Prostate gland (tissue), 2 donors: ENCODE results near the gene ZNF831. TPM values are rescaled to one million over a fixed set of nuclear protein-coding genes. Genes with fewer than 3 reads are reported as not detected.

Experiments
- DNase-seq: peaks from one replicate; pipeline ENCODE4 v3.0.0-alpha.2; 2019; ENCODE audit warnings: low spot score
- H3K27ac ChIP-seq, 2 donors: fragments of 200-600 bp; sonication (generic); 2 replicates each; pipeline ENCODE4 v1.5.1; 2017 to 2019
- H3K27me3 ChIP-seq: fragments of 200-600 bp; sonication (generic); replicated peaks from 2 replicates; pipeline ENCODE4 v1.5.1; 2019; ENCODE audit not compliant: insufficient read depth
- H3K36me3 ChIP-seq, 2 donors: fragments of 200-600 bp; sonication (generic); 1 replicate in 1 of 2; 2 replicates in 1 of 2; pipeline versions ENCODE4 v1.5.1 to v1.8.1; 2017 to 2019
- H3K4me1 ChIP-seq: fragments of 200-600 bp; sonication (generic); replicated peaks from 2 replicates; pipeline ENCODE4 v1.5.1; 2019
- H3K4me3 ChIP-seq, 2 donors: fragments of 200-600 bp; sonication (generic); 2 replicates each; pipeline ENCODE4 v1.5.1; 2017 to 2019
- H3K9me3 ChIP-seq: fragments of 200-600 bp; sonication (generic); 2 replicates; pipeline ENCODE4 v1.5.1; 2017
- POLR2A ChIP-seq: fragments of 450-650 bp; IDR thresholded peaks from one replicate; pipeline ENCODE4 v1.6.1; 2016; ENCODE audit warnings: antibody characterized with exemption, mild to moderate bottlenecking
- POLR2AphosphoS5 ChIP-seq: sonication (generic); formaldehyde crosslinking; IDR thresholded peaks from one replicate; pipeline ENCODE4 v1.6.1; 2017; ENCODE audit warnings: antibody characterized with exemption
- WGBS: methylation state at CpG from one replicate; pipeline ENCODE4 v1.1.5; 2018; 5-methylcytosine and 5-hydroxymethylcytosine counted together
- intact Hi-C: fragments of 100-400 bp; cut with DNase I; formaldehyde crosslinking; loops from one replicate; pipeline ENCODE4 v1.14.2; 2022
- total RNA-seq, 2 donors: library from RNA; depleted of rRNA; stranded (reverse); fragments of >200 nt; gene quantifications; one replicate each; pipeline ENCODE4 v1.1.0, GENCODE V29; 2016
- TF ChIP-seq, protein P1 (sequence below), 4 experiments: fragments of 200-600 bp in 2 of 4; fragments of 450-650 bp in 2 of 4; sonication (generic) in 2 of 4; IDR thresholded peaks; 1 replicate in 3 of 4; 2 replicates in 1 of 4; pipeline ENCODE4 v1.5.1; 2016 to 2019; ENCODE audit warnings: antibody characterized with exemption in 4 of 4, mild to moderate bottlenecking in 2 of 4, moderate library complexity in 2 of 4

ZNF831 gene
- total RNA-seq, 2 donors from 2014 or later = 0.46 to 1.1 TPM

DNA sequence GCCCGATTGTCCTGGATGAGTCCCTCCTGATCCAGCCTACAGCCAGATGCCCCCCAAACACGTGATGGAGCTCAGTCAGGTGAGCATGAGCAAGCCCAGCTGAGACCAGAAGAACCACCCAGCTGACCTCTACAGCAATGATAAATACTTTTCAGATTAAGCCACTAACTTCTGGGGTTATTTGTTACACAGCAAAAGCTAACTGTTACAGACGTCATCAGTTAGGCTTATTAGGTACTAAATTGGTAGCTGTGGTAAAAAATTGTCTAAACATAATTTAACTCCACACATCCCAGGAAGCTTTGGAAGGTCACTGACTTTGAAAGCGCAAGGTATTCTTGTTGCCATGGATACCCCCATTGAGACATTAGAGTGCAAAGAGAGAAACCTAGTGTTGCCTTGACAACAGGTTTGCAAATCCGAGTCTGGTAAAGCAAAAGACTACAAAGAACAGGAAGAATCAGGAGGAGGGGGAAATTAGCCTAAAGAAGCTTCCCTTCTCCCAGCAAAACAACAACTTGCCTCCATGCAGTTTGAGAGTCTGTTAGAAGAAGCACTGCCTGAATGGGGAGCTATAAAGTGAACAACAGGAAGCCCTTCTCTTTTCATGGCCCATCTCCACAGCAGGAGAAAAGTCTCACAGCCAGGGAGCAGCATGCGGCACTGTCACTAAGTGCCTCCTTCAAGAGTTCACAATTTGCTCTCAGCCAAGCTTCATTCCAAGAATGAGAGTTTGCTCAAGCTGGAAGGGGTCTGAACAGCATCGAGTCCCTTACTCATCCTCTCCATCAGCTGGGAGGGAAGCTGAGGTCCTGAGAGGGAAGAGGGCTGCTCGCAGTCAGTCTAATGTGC is 41.7 kb upstream of the ZNF831 start:
- Histone ChIP-seq H3K4me1 (no peaks in the 10 kb centered on the region), H3K4me3 (no peak overlapping the region), H3K27me3 (no peaks in the 10 kb centered on the region), H3K36me3 (no peaks in the 10 kb centered on the region), H3K9me3 (no peaks in the 10 kb centered on the region), H3K27ac (no peak overlapping the region)
- intact Hi-C loops = no loop called here
- no peak for DNase-seq
- TF ChIP-seq POLR2AphosphoS5 = no peak
- TF ChIP-seq, protein P1, sequence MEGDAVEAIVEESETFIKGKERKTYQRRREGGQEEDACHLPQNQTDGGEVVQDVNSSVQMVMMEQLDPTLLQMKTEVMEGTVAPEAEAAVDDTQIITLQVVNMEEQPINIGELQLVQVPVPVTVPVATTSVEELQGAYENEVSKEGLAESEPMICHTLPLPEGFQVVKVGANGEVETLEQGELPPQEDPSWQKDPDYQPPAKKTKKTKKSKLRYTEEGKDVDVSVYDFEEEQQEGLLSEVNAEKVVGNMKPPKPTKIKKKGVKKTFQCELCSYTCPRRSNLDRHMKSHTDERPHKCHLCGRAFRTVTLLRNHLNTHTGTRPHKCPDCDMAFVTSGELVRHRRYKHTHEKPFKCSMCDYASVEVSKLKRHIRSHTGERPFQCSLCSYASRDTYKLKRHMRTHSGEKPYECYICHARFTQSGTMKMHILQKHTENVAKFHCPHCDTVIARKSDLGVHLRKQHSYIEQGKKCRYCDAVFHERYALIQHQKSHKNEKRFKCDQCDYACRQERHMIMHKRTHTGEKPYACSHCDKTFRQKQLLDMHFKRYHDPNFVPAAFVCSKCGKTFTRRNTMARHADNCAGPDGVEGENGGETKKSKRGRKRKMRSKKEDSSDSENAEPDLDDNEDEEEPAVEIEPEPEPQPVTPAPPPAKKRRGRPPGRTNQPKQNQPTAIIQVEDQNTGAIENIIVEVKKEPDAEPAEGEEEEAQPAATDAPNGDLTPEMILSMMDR (IDR thresholded peaks at IDR 0.05) = no peak
- no peak for TF ChIP-seq POLR2A
- 58% methylated on average over 8 of the region's 8 CpGs for WGBS

DNA sequence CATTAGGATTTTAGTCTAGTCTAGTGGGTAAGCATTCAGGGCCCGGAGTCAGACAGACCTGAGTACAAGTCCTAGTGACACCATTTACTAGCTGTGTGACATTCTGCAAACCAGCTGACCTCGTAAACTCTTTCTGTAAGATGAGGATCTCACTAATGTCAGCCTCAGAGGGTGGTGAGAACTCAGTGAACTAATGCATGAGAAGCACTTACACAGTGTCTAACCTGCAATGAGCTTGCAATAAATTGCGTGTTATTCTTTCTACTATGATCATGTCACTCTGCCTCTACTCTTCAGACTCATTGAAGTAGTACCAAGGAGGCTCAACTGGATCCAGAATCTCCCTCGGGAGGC is 41.1 kb upstream of the ZNF831 start:
- Histone ChIP-seq H3K4me3 (no peak overlapping the region), H3K36me3 (no peaks in the 10 kb centered on the region), H3K4me1 (no peaks in the 10 kb centered on the region), H3K27ac (no peak overlapping the region), H3K27me3 (no peaks in the 10 kb centered on the region), H3K9me3 (no peaks in the 10 kb centered on the region)
- intact Hi-C loops = no loop called here
- 71% methylated on average over 4 of the region's 4 CpGs for WGBS
- TF ChIP-seq, protein P1 (IDR thresholded peaks at IDR 0.05) = no peak
- TF ChIP-seq POLR2AphosphoS5 (no peak), POLR2A (no peak)
- DNase-seq = no peak

DNA sequence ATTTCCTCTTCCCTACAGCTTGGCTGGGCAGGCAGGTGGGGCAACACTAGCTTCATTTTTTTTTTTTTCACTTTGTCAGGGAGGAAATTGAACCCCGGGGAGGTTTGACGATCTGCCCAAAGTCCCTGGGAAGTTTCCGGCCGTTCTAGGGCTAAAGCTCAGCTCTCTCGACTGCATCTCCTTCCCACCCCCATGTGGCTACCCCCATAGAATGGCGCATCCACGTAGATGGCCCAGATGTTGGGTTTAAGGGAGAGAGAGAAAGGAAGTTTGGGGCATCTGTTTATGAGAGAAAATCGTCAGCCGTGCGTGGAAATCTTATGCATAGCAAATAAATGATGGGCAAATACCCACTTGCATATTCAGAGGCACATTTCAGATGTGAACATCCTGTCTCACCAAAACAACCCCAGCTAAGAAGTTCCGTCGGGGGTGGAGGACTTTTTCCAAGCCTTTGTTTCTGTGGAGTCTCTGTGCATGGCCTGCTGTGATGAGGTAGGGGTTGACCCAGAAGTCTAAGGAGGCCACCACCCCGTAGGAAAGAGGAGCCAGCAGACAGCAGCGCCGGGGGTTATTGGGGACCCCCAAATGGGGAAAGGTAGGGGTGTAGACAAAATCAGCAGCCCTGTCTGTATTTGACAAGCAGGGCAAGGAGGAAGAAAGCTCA is 40.5 kb upstream of the ZNF831 start:
- no peaks in the 10 kb centered on the region for H3K27me3 ChIP-seq
- no peak overlapping the region for H3K4me3 ChIP-seq
- no peaks in the 10 kb centered on the region for H3K9me3 ChIP-seq
- no peaks in the 10 kb centered on the region for H3K36me3 ChIP-seq
- no peak for DNase-seq
- WGBS = 70% methylated on average over 15 of the region's 15 CpGs
- H3K4me1 ChIP-seq = no peaks in the 10 kb centered on the region
- intact Hi-C loops = no loop called here
- H3K27ac ChIP-seq = no peak overlapping the region
- TF ChIP-seq POLR2AphosphoS5 (no peak), POLR2A (no peak)
- TF ChIP-seq, protein P1 (IDR thresholded peaks at IDR 0.05) = no peak

DNA sequence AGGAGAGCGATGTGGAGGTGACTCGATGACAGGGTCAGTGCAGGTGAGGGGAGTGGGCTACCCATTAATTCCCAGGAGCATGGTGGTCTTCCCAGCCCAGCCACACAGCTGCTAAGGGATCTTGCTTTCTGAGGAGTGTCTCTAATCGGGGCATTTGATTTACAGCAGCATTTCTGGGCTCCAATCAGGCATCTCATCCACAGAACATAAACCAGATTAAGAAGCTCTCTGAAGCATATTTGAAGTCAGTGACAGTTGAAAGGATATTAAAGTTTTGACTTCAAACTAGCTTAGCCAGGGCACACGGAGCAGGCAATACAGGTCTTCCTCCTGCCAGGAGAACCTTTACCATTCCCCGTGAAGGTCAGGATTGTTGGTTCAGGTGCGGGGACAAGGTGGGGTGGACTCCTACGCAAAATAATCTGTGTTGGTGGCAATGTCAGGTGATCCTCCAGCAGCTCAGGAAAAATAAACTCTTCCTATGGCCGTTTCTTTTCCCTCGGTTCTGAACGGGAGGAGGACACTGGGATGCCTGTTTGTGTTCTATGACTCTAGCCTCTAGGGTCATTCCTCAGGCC is 39.9 kb upstream of the ZNF831 start:
- no peak for TF ChIP-seq POLR2A
- TF ChIP-seq, protein P1 (IDR thresholded peaks at IDR 0.05) = no peak
- no peak for TF ChIP-seq POLR2AphosphoS5
- intact Hi-C loops = no loop called here
- 63% methylated on average over 10 of the region's 10 CpGs for WGBS
- Histone ChIP-seq H3K36me3 (no peaks in the 10 kb centered on the region), H3K27me3 (no peaks in the 10 kb centered on the region), H3K9me3 (no peaks in the 10 kb centered on the region), H3K27ac (no peak overlapping the region), H3K4me1 (no peaks in the 10 kb centered on the region), H3K4me3 (no peak overlapping the region)
- DNase-seq = no peak
